Stimulated activated CD8-positive, alpha-beta memory T cell treated with anti-CD3 and anti-CD28 coated beads, Interleukin-7, amount 100 ng/mL, for 1 hour (primary cell): ENCODE data around the gene TSTD1.
"Not testable (repeated sequence)": the region's sequence is repeated elsewhere in the genome, so short reads cannot be mapped to it uniquely, and the experiment has no call there.

Experiments used
- DNase-seq, 2 donors: peaks; one replicate each; pipeline ENCODE4 v3.0.0-alpha.2; 2020; ENCODE audit warnings: low read depth in 2 of 2

TSTD1 gene

GRCh38 chr1:161069241-161069640, 30.5 kb upstream of the TSTD1 start:
- DNase-seq, result no peak

GRCh38 chr1:161068306-161069234, 29.8 kb upstream of the TSTD1 start:
- DNase-seq, result peak; percentile 51 to 55

DNA sequence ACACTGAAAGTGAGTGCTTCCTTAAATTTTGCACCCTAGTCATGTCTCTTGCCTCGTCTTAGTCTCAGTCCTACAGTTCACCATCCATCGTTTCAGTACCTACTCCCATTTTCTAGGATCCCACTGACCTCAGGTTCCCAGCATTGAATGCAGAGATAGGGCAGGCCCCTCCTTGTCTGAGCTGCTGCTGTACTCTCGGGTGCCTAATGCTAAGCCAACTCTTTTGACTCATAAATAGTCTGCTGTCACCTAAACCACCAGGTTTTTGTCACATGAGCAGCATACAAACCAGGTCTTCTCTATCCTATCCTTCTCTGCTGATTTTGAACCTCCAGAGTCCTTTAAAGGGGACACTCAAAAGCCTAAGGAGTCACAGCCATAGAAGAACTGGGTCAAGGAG, 27.9 kb upstream of the TSTD1 start:
- no peak for DNase-seq

- not testable (repeated sequence) for DNase-seq
These were observed 26.9 kb upstream of the TSTD1 start for GRCh38 chr1:161065681-161066080.

DNA sequence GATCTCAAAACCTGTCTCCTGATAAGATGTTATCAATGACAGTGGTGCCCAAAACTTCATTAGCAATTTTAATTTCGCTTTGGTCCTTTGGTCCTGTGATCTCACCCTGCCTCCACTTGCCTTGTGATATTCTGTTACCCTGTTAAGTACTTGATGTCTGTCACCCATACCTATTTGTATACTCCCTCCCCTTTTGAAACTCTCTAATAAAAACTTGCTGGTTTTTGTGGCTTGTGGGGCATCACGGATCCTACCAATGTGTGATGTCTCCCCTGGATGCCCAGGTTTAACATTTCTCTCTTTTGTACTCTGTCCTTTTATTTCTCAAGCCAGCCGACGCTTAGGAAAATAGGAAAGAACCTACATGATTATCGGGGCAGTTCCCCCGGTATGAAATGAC, 25.2 kb upstream of the TSTD1 start:
- not testable (repeated sequence) for DNase-seq

DNA sequence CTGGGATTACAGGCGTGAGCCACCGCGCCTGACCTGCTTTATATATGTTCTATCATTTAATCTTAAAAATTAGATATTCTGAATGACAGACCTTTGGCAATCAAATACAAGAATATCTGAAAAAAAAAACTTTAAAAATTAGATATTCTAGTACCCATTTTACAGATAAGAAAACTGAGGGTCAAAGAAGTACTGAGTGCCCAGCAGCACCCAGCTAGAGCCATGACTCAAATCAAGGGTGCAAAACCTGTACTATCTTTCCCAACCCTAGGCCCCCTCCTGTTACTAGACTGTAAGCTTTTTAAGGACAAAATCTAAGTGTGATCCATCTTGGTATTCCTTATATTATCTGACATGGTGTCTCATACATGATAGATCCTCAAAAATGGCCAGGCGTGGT, 22.7 kb upstream of the TSTD1 start:
- DNase-seq, result no peak

- DNase-seq, result no peak
These were observed 20.5 kb upstream of the TSTD1 start for GRCh38 chr1:161059293-161059692.

GRCh38 chr1:161054805-161055204, 16.0 kb upstream of the TSTD1 start:
- no peak for DNase-seq

DNA sequence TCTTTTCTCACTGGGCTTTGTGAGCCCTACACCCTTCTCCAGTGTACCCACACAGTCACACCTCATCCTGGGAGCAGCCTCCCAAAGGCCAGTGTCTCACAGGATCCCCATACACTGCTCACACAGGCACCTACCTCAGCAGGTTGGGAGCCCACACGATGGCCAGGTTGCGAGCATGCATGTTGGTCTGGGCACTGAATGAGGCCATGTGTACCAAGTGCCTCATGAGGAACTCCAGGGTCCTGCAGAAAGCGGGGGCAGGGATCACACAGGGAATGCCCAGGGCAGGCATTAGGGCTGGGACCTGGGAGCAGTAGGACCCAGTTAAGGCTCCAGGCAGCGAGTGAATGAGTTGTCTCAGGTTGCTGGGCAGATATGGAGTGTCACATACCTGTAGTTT, 15.5 kb upstream of the TSTD1 start:
- no peak for DNase-seq

DNA sequence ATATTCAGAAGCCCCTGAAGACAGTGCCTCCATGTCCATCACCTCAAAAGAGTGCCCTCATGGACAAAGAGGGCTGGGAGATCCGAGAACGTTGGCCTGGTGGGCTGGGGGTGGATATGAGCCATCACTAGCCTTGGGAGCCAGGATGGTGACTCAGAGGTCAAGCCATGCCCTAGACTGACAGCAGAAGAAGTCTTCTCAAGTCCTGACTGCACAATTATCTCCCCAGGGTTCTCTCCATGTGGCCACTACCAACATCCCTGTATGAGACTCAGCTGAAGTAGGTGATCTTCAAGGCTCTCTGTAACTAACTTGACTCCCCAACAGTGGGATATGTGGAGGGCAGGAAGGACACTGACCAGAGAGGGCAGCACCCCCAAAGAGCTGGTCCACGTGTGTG, 14.1 kb upstream of the TSTD1 start:
- DNase-seq, result no peak

GRCh38 chr1:161051219-161051618, 12.5 kb upstream of the TSTD1 start:
- no peak for DNase-seq

- no peak for DNase-seq
These were observed 10.4 kb upstream of the TSTD1 start for GRCh38 chr1:161048949-161049722.

GRCh38 chr1:161047436-161048420, 9.0 kb upstream of the TSTD1 start:
- DNase-seq, result no peak

GRCh38 chr1:161046605-161047228, 8.0 kb upstream of the TSTD1 start:
- no peak for DNase-seq

DNA sequence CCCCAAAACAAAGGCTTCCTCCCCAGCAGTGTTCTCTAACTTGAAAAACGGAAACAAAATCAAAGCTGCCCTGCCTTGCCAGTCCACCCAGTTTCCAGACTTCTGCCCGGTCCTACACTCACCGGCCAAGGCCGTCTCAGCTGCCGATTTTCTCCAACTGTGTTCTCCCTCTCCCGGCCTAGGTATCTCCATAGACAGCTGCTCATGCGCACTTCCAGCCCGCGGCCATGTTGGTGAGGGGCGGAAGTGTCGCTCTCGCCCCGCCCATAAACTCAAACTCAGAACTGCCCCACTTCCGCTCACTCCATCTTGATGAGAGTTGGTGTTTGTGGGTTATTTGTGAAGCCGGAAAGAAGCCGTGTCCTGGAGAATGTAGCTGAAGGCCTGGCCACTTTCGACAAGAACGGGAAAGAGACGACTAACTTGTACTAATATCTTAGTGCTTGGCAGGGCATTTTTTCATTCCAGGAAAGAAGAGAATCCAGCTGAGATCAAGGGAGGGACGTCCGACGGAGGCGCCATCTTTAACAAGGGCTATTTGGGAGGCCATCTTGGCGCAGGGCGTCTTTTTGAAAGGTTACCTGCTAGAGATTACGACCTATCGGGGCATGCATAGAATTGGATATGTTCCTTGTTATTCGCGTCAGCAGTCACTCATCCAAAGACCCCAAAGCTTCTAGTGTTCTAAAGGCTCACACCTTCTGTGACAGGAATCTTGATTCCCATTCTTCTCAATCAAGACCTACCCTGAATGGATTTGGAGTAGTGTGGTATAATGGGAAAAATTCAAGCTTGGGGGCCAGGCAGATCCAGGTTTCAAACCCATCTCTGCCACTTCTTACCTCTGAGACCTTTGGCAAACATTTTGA, 7.2 kb upstream of the TSTD1 start, which contains the start of gene USF1:
Gene USF1, minus strand, starts transcription at position 242 of the 869 bp plus-strand sequence. CDS start 2,702 bp downstream, outside the sequence.
- DNase-seq, result peak; percentile 84

- DNase-seq, result peak in 1 of 2 donors; percentile 31
These were observed 6.4 kb upstream of the TSTD1 start for GRCh38 chr1:161044908-161045735.

GRCh38 chr1:161044535-161044907, 5.8 kb upstream of the TSTD1 start:
- DNase-seq, result no peak

DNA sequence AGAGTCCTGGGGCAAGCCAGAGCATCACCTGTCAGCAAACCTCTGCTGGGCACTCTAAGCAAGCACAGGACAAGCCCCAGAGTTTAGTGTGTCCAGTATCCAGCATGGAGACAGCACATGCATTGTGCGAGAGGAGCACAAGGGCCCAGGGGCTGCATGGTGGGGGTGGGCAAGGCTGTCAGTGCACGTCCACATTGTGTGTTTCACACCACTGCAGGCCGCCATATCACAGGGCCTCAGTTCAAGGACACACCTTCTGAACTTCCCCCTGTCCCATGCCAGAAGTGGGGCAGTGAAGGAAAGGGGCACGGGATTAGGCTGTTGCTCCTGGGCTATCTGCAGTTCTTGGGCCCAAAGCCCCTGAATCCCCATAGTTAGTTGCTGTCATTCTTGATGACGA, 782 bp upstream of the TSTD1 start:
- DNase-seq, result no peak

DNA sequence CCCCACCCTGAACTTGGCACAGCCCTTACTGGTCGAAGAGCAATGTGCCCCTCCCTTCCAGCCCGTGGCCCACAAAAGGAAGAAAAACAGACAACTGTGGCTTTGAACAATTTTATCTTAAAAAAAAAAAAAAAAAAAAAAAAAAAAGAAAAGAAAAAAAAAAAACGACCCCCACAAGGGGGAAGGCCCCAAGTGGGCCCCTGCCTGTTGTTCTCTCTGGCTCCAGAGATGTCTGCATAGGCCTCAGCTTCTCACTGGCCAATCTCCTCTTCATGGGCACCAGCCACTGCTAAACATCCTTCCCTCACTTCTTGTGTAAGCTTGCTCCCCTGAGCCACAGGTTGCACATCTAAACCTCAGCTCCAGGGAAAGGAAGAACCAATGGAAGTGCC, 386 bp upstream of the TSTD1 start:
- no peak for DNase-seq
